GM18951 (cell line): ENCODE data around the gene ZNF23.

ENCODE experiments used
- POLR2A ChIP-seq: IDR thresholded peaks from 4 replicates; pipeline ENCODE4 v1.6.1; 2011; ENCODE audit warnings: mild to moderate bottlenecking; ENCODE audit not compliant: insufficient read length, insufficient read depth; ENCODE audit errors: extremely low read depth
- in situ Hi-C: fragments of 300-500 bp; cut with MboI; formaldehyde crosslinking; loops from one replicate; pipeline ENCODE4 v1.12.0; 2022; ENCODE audit warnings: low sequenced_read_pairs, mixed read lengths, inconsistent platforms; ENCODE audit not compliant: unreplicated experiment

ZNF23 gene

GRCh38 chr16:71429581-71429980 is 32.5 kb downstream of the ZNF23 start:
- in situ Hi-C loops, result no loop called here
- TF ChIP-seq POLR2A, result no peak

DNA sequence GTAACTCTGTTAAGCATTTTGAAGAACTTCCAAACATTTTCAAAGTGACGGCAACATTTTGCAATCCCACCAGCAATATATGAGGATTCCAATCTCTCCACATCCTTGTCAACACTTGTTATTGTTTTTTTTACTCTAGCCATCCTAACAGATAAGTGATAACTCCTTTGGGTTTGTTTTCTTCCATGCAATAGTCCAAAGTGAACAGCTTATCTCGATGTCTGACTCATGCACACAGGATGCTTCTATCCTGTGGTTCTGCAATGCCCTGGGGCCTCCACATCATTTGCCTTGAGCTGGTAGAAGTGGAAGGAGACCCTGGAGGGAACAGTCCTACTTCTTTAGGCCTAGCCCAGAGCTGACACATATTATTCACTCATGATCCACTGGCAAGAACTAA is 33.2 kb downstream of the ZNF23 start:
- TF ChIP-seq POLR2A, result no peak
- in situ Hi-C loops, result no loop called here

- no peak for TF ChIP-seq POLR2A
- in situ Hi-C loops, result no loop called here
These were observed 33.7 kb downstream of the ZNF23 start for GRCh38 chr16:71428385-71428784.

GRCh38 chr16:71426880-71427615 is 35.0 kb downstream of the ZNF23 start:
- no peak for TF ChIP-seq POLR2A
- in situ Hi-C loops, result no loop called here

GRCh38 chr16:71426069-71426879 is 35.8 kb downstream of the ZNF23 start:
- TF ChIP-seq POLR2A, result no peak
- in situ Hi-C loops, result no loop called here

DNA sequence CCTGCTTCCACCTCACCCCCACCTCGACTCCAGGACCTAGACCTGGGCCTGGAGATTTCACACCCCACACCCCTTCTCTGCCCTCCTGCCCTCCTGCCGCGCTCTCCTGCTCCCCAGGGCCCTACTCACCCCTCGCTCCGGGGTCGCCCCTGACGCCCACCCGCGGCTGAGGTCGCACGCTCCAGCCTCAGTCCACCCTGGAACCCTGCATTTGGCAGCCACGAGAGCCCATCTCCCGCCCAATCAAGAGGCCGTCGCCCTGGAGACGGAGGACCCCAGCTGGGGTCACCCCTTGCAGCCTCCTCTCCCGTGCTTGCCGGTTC is 36.3 kb downstream of the ZNF23 start:
- in situ Hi-C loops, result no loop called here
- no peak for TF ChIP-seq POLR2A

DNA sequence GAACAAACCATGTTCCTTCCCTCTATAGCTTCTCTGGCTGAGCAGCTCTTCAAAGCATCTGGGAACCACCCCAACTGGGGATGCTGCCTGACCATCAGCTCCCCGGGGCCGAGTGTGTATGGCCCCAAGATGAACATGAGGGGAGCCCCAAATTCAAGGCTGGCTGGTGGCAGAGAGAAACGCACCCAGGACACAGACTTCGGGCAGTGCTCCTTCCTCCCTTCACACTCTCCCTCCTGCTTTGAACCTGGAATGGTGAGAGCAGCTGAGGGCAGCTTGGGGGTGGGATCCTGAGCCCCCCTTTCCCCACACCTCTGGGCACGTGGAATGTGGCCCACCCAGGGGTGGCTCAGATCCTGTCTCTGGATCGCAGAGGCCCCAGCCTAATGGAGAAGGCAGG is 37.4 kb downstream of the ZNF23 start:
- in situ Hi-C loops, result loop anchor here (25.0 kb wide), 1 partner anchor 188 kb away; no protein-coding TSS in a partner anchor
- no peak for TF ChIP-seq POLR2A

DNA sequence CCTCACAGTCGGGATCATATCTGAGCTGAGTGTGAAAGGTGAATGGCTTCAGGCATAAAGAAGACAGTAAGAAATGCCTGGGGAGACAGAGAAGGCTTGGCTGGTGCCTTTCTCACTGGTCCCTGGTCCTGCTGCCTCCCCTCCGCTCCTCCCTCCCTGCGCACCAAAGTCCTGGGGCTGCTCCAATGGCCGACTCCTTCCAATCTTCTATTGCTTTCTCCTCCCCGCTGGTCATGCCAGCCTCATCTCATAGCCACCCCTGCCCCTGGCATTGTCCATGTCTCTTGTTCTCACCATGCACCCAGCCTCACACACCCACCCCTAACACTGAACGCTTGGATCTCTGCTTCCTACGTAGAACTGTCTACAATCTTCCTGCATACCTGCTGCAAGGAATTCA is 38.2 kb downstream of the ZNF23 start:
- in situ Hi-C loops, result loop anchor here (25.0 kb wide), 1 partner anchor 188 kb away; no protein-coding TSS in a partner anchor
- TF ChIP-seq POLR2A, result no peak

DNA sequence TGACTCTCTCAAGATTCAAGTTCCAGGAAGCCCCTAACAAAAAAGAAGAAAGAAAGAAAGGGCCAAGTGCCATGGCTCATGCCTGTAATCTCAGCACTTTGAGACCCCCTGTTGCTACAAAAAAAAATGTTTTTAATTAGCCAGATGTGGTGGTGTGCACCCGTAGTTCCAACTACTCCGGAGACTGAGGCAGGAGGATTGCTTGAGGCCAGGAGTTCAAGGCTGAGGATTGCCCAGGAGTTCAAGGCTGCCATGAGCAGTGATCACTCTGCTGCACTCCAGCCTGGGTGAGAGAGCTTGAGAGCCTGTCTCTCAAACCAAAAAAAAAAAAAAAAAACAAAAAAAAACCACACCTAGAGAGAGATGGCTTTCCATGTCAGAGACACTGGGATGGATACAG is 39.0 kb downstream of the ZNF23 start:
- no peak for TF ChIP-seq POLR2A
- in situ Hi-C loops, result loop anchor here (25.0 kb wide), 1 partner anchor 189 kb away; no protein-coding TSS in a partner anchor

DNA sequence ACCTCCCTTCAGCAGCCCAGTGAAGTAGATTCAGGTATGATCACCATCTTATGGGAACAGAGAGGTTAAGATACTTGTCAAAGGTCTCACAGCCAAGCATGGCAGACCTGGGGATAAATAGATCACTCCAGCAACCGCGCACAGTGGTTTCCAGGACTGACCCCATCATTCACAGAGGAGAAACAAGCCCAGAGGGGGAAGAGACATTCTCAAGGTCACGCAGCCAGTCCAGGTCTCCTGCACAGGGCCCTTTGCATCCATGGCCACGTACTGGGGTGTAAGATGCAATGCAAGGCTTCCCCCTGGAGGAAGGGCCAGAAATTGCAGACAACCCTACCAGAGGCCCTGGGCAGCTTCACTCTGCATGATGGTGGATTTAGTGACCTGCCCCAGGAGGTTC is 40.1 kb downstream of the ZNF23 start:
- TF ChIP-seq POLR2A, result no peak
- in situ Hi-C loops, result loop anchor here (25.0 kb wide), 1 partner anchor 190 kb away; no protein-coding TSS in a partner anchor

GRCh38 chr16:71414038-71414437 is 48.0 kb downstream of the ZNF23 start:
- in situ Hi-C loops, result loop anchor here (25.0 kb wide), 1 partner anchor 198 kb away; no protein-coding TSS in a partner anchor
- no peak for TF ChIP-seq POLR2A

- TF ChIP-seq POLR2A, result no peak
- in situ Hi-C loops, result loop anchor here (25.0 kb wide), 1 partner anchor 199 kb away; no protein-coding TSS in a partner anchor
These were observed 48.7 kb downstream of the ZNF23 start for GRCh38 chr16:71413341-71413740.

- no peak for TF ChIP-seq POLR2A
- in situ Hi-C loops, result loop anchor here (25.0 kb wide), 1 partner anchor 200 kb away; no protein-coding TSS in a partner anchor
These were observed 49.5 kb downstream of the ZNF23 start for GRCh38 chr16:71412270-71413160.
